Suppressor macrophage treated with lipopolysaccharide for 4 hours (primary cell): ENCODE data around the gene HDC.

Experiments
- DNase-seq: peaks from one replicate; pipeline ENCODE4 v3.0.0-alpha.2; 2020

HDC gene

GRCh38 chr15:50225938-50226337, 39.6 kb downstream of the HDC start:
- no peak for DNase-seq

GRCh38 chr15:50225057-50225456, 40.5 kb downstream of the HDC start:
- no peak for DNase-seq

- no peak for DNase-seq
Measured at GRCh38 chr15:50224606-50225005, 40.9 kb downstream of the HDC start.

GRCh38 chr15:50222181-50222580, 43.3 kb downstream of the HDC start:
- DNase-seq, result no peak

GRCh38 chr15:50219820-50220219, 45.7 kb downstream of the HDC start:
- DNase-seq, result no peak

GRCh38 chr15:50218691-50219090, 46.8 kb downstream of the HDC start:
- DNase-seq, result no peak

- DNase-seq, result no peak
Measured at GRCh38 chr15:50218291-50218690, 47.2 kb downstream of the HDC start.

GRCh38 chr15:50210462-50211157, 54.9 kb downstream of the HDC start:
- no peak for DNase-seq

GRCh38 chr15:50209809-50210208, 55.7 kb downstream of the HDC start:
- no peak for DNase-seq

GRCh38 chr15:50206020-50206419, 59.5 kb downstream of the HDC start:
- no peak for DNase-seq

GRCh38 chr15:50202003-50202402, 63.5 kb downstream of the HDC start:
- no peak for DNase-seq

GRCh38 chr15:50192926-50193620, 72.5 kb downstream of the HDC start:
- no peak for DNase-seq

GRCh38 chr15:50192164-50192563, 73.4 kb downstream of the HDC start:
- DNase-seq, result no peak
